SK-N-SH (cell line): ENCODE data around the gene RUFY2. TPM values are rescaled to one million over a fixed set of nuclear protein-coding genes. Genes with fewer than 3 reads are reported as not detected.

ENCODE experiments used
- CTCF ChIA-PET: fragments of 300-600, 350-600 bp; formaldehyde crosslinking; extraction: SDS; loops from one replicate; lab custom pipeline; 2021; lab: Yijun Ruan, JAX
- POLR2A ChIA-PET: fragments of 350-600 bp; sonication (Branson Sonifier 250); formaldehyde crosslinking; extraction: SDS; loops from one replicate; lab custom pipeline; 2020; ENCODE audit warnings: antibody characterized with exemption, inconsistent platforms; lab: Yijun Ruan, JAX
- DNase-seq: peaks from one replicate; pipeline ENCODE4 v3.0.0; 2012
- H2AFZ ChIP-seq: fragments of 200-600 bp; sonication (generic); 2 replicates; pipeline ENCODE4 v1.8.1; 2016; ENCODE audit warnings: antibody characterized with exemption, mild to moderate bottlenecking, low read depth
- H3F3A ChIP-seq: fragments of 200-600 bp; sonication (generic); replicated peaks from 2 replicates; pipeline ENCODE3; 2016; ENCODE audit warnings: antibody characterized with exemption, mild to moderate bottlenecking; ENCODE audit not compliant: insufficient read depth
- H3K27ac ChIP-seq, 2 experiments: fragments of 200-500 bp in 1 of 2; fragments of 200-600 bp in 1 of 2; sonication (Bioruptor generic) in 1 of 2; sonication (generic), shearing (Covaris generic) in 1 of 2; 2 replicates each; pipeline versions ENCODE4 v1.5.1 to v1.6.1; 2014 to 2016; ENCODE audit warnings: low read depth in 2 of 2, inconsistent platforms in 1 of 2, low read length in 1 of 2, mild to moderate bottlenecking in 1 of 2, mixed read lengths in 1 of 2
- H3K27me3 ChIP-seq: fragments of 200-600 bp; sonication (generic), shearing (Covaris generic); 2 replicates; pipeline ENCODE4 v1.6.1; 2016; ENCODE audit warnings: mixed run types; ENCODE audit not compliant: insufficient read depth
- H3K36me3 ChIP-seq, 2 experiments: fragments of 200-500 bp in 1 of 2; fragments of 200-600 bp in 1 of 2; sonication (Bioruptor generic) in 1 of 2; sonication (generic) in 1 of 2; replicated peaks in 1 of 2; 2 replicates each; pipeline versions ENCODE3 to v1.5.1; 2014 to 2016; ENCODE audit warnings: low read length in 1 of 2, mild to moderate bottlenecking in 1 of 2; ENCODE audit not compliant: insufficient read depth in 2 of 2, control insufficient read depth in 1 of 2
- H3K4me1 ChIP-seq, 2 experiments: fragments of 200-500 bp in 1 of 2; fragments of 200-600 bp in 1 of 2; sonication (Bioruptor generic) in 1 of 2; sonication (generic), shearing (Covaris generic) in 1 of 2; 2 replicates each; pipeline versions ENCODE4 v1.5.1 to v1.6.1; 2014 to 2016; ENCODE audit warnings: low read depth in 1 of 2, low read length in 1 of 2, mixed run types in 1 of 2; ENCODE audit not compliant: insufficient read depth in 2 of 2, control insufficient read depth in 1 of 2
- H3K4me2 ChIP-seq: fragments of 200-600 bp; sonication (generic), shearing (Covaris generic); 2 replicates; pipeline ENCODE4 v1.6.1; 2017; ENCODE audit warnings: mixed run types
- H3K4me3 ChIP-seq, 2 experiments: fragments of 200-500 bp in 1 of 2; fragments of 200-600 bp in 1 of 2; sonication (Bioruptor generic) in 1 of 2; sonication (generic), shearing (Covaris generic) in 1 of 2; 2 replicates each; pipeline versions ENCODE4 v1.5.1 to v1.8.1; 2014 to 2016; ENCODE audit warnings: low read depth in 2 of 2, inconsistent platforms in 1 of 2, low read length in 1 of 2, mild to moderate bottlenecking in 1 of 2, mixed read lengths in 1 of 2, moderate library complexity in 1 of 2
- H3K79me2 ChIP-seq: fragments of 200-600 bp; sonication (generic); 2 replicates; pipeline ENCODE4 v1.8.1; 2017; ENCODE audit warnings: mild to moderate bottlenecking; ENCODE audit not compliant: insufficient read depth
- H3K9ac ChIP-seq: fragments of 200-600 bp; sonication (generic); 2 replicates; pipeline ENCODE4 v1.6.1; 2017; ENCODE audit warnings: mixed run types
- H3K9me2 ChIP-seq: fragments of 200-600 bp; sonication (generic); 2 replicates; pipeline ENCODE4 v1.6.1; 2017; ENCODE audit warnings: mixed run types
- H3K9me3 ChIP-seq: fragments of 200-600 bp; sonication (generic); 2 replicates; pipeline ENCODE4 v1.6.1; 2017; ENCODE audit warnings: mixed run types, mild to moderate bottlenecking, moderate library complexity
- H4K20me1 ChIP-seq: fragments of 200-600 bp; sonication (generic); 2 replicates; pipeline ENCODE4 v1.6.1; 2017; ENCODE audit warnings: mild to moderate bottlenecking, mixed run types; ENCODE audit not compliant: insufficient read depth
- EZH2phosphoT487 ChIP-seq: fragments of 200-600 bp; sonication (generic); IDR thresholded peaks from 2 replicates; pipeline ENCODE4 v1.6.1; 2017; ENCODE audit warnings: low read depth, mixed run types, mild to moderate bottlenecking, antibody characterized with exemption, moderate library complexity, borderline replicate concordance
- FOSL2 ChIP-seq: IDR thresholded peaks from 2 replicates; pipeline ENCODE4 v1.4.0; 2012; ENCODE audit warnings: low read depth, mild to moderate bottlenecking, moderate library complexity, borderline replicate concordance
- JUND ChIP-seq: IDR thresholded peaks from 2 replicates; pipeline ENCODE4 v1.4.0; 2012
- MAX ChIP-seq: IDR thresholded peaks from 2 replicates; pipeline ENCODE4 v1.4.0; 2012; ENCODE audit warnings: low read depth
- MXI1 ChIP-seq: IDR thresholded peaks from 2 replicates; pipeline ENCODE4 v1.6.1; 2012; ENCODE audit warnings: mild to moderate bottlenecking, low read depth, low read length, improper control_type of control experiment
- NFIC ChIP-seq: IDR thresholded peaks from 2 replicates; pipeline ENCODE4 v1.4.0; 2012; ENCODE audit warnings: borderline replicate concordance
- NRF1 ChIP-seq: IDR thresholded peaks from 2 replicates; pipeline ENCODE4 v1.6.1; 2012; ENCODE audit warnings: low read depth, mild to moderate bottlenecking, low read length
- PBX3 ChIP-seq: IDR thresholded peaks from 2 replicates; pipeline ENCODE4; 2012
- POLR2AphosphoS5 ChIP-seq: IDR thresholded peaks from 2 replicates; pipeline ENCODE4 v1.6.1; 2012; ENCODE audit warnings: low read depth, low read length
- RFX5 ChIP-seq: IDR thresholded peaks from 2 replicates; pipeline ENCODE4 v1.6.1; 2012; ENCODE audit warnings: mild to moderate bottlenecking, improper control_type of control experiment, low read length
- SIN3A ChIP-seq: IDR thresholded peaks from 2 replicates; pipeline ENCODE4 v1.6.1; 2012; ENCODE audit warnings: low read depth, mild to moderate bottlenecking, low read length, moderate library complexity, borderline replicate concordance
- SMC3 ChIP-seq: IDR thresholded peaks from 2 replicates; pipeline ENCODE4 v1.6.1; 2012; ENCODE audit warnings: low read depth, low read length, improper control_type of control experiment
- TAF1 ChIP-seq: IDR thresholded peaks from 2 replicates; pipeline ENCODE4 v1.6.1; 2012; ENCODE audit warnings: low read depth, mild to moderate bottlenecking, low read length, moderate library complexity, borderline replicate concordance
- USF2 ChIP-seq: fragments of 150-350 bp; IDR thresholded peaks from 2 replicates; pipeline ENCODE4 v1.6.1; 2017; ENCODE audit warnings: antibody characterized with exemption, low read length, low read depth, borderline replicate concordance
- YY1 ChIP-seq: IDR thresholded peaks from 2 replicates; pipeline ENCODE4 v1.4.0; 2012; ENCODE audit warnings: low read depth, mild to moderate bottlenecking
- ZBTB33 ChIP-seq: IDR thresholded peaks from 2 replicates; pipeline ENCODE4 v1.4.0; 2012; ENCODE audit warnings: low read depth, borderline replicate concordance
- WGBS: methylation state at CpG from one replicate; pipeline ENCODE4 v1.1.6; 2017; ENCODE audit warnings: low lambda C conversion rate; 5-methylcytosine and 5-hydroxymethylcytosine counted together
- polyA plus RNA-seq, 3 experiments: library from polyadenylated mRNA; depleted of rRNA; stranded (reverse); fragments of >200 nt; gene quantifications; 2 replicates each; pipeline ENCODE4 v1.2.3, GENCODE V29; 2012

Gene RUFY2
- polyA plus RNA-seq, 1 of the 3 experiments (the other 2 are of a cell fraction): 6.2 TPM

- no peaks in the 10 kb centered on the region for H3K9me2 ChIP-seq
- peaks cover 53% of the 10 kb centered on the region for H4K20me1 ChIP-seq
- H3K27me3 ChIP-seq: no peaks in the 10 kb centered on the region
- no peak overlapping the region for H2AFZ ChIP-seq
- no peak for DNase-seq
- H3K4me2 ChIP-seq: peak overlapping the region; percentile 76
- H3K9ac ChIP-seq: peak overlapping the region; percentile 99
- under 1% methylated on average over 10 of the region's 10 CpGs for whole genome bisulfite sequencing
- H3K9me3 ChIP-seq: no peaks in the 10 kb centered on the region
- H3K27ac ChIP-seq: peak overlapping the region; percentile 95 to 98
- TF ChIP-seq MAX: no peak
- TF ChIP-seq PBX3: no peak; the same call in 1 of the 2 replicates
- TF ChIP-seq RFX5: no peak
- TF ChIP-seq FOSL2: no peak
- no peak for TF ChIP-seq USF2
- no peak for TF ChIP-seq POLR2AphosphoS5
- TF ChIP-seq SMC3: no peak
- no peak for TF ChIP-seq TAF1
- TF ChIP-seq ZBTB33: no peak
- TF ChIP-seq YY1: no peak
- no peak for TF ChIP-seq SIN3A
- TF ChIP-seq EZH2phosphoT487: no peak
- TF ChIP-seq JUND: no peak; the same call in 1 of the 2 replicates
- no peak for TF ChIP-seq NRF1
- TF ChIP-seq NFIC: no peak
- no peak for TF ChIP-seq MXI1
- H3F3A ChIP-seq: peaks cover 35% of the 10 kb centered on the region
- peak overlapping the region; percentile 85 to 91 for H3K4me3 ChIP-seq
- H3K79me2 ChIP-seq: peaks cover 66% of the 10 kb centered on the region
- H3K36me3 ChIP-seq: peaks cover 23 to 25% of the 10 kb centered on the region in 2 experiments
- CTCF ChIA-PET: interaction anchor here (0.7 to 3.2 kb wide), 10 partner anchors 8 to 616 kb away, joined by 3 to 26 read pairs (median 4); partner anchors contain the start of gene SIRT1
- H3K4me1 ChIP-seq: peaks cover 27 to 36% of the 10 kb centered on the region in 2 experiments
- POLR2A ChIA-PET: interaction anchor here (0.8 to 1.1 kb wide), 3 partner anchors 13 to 102 kb away, joined by 3 to 5 read pairs (median 3); no protein-coding TSS in a partner anchor
Measured at GRCh38 chr10:68333058-68333395, 74.0 kb downstream of the RUFY2 start.
